ENCODE data around the gene ECM2.

ECM2 gene

DNA sequence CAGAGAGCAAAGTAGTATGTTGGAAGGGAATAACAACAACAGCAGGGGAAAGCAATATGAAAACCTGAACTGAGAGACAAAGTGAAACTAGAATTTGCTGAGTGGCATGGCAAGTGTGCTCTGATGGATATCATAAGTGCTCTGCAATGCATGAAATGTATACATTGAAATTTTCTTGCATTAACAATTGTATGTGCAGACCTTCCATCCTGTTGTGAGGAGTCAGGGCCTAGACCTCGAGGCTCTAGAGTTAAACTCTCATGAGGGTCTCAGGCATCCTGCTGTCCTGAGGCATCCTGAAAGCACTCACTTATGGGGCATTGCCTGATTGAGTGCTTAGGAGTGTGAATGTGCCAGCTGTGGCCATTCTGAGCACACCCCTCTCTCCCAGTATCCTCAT is 1.1 kb downstream of the ECM2 start:
- TF ChIP-seq, protein P1, sequence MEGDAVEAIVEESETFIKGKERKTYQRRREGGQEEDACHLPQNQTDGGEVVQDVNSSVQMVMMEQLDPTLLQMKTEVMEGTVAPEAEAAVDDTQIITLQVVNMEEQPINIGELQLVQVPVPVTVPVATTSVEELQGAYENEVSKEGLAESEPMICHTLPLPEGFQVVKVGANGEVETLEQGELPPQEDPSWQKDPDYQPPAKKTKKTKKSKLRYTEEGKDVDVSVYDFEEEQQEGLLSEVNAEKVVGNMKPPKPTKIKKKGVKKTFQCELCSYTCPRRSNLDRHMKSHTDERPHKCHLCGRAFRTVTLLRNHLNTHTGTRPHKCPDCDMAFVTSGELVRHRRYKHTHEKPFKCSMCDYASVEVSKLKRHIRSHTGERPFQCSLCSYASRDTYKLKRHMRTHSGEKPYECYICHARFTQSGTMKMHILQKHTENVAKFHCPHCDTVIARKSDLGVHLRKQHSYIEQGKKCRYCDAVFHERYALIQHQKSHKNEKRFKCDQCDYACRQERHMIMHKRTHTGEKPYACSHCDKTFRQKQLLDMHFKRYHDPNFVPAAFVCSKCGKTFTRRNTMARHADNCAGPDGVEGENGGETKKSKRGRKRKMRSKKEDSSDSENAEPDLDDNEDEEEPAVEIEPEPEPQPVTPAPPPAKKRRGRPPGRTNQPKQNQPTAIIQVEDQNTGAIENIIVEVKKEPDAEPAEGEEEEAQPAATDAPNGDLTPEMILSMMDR (IDR thresholded peaks at IDR 0.05; ENCODE audit: extremely low read depth, missing control alignments): no peak
- peak; percentile 24 for DNase-seq (ENCODE audit: low spot score)

DNA sequence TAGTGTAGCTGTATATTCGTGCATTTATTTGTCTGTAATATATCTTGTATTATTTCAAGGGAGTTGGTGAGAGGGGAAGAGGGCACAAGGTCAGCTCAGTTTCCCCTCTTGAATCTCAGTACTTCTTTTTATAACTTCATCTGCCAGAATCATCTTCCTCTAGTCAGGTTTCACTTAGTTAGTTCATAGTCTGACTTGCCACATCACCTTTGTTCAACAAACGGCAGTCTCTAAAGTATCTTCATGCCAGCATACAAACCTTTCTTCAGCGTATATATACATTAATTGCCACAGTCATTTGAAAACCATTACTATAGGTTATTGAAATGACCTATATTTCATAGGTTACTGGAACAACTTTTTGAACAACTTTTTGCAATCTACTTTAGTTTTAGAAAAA is 1.6 kb downstream of the ECM2 start:
- DNase-seq (ENCODE audit: low spot score): no peak
- TF ChIP-seq, protein P1 (IDR thresholded peaks at IDR 0.05; ENCODE audit: extremely low read depth, missing control alignments): no peak

DNA sequence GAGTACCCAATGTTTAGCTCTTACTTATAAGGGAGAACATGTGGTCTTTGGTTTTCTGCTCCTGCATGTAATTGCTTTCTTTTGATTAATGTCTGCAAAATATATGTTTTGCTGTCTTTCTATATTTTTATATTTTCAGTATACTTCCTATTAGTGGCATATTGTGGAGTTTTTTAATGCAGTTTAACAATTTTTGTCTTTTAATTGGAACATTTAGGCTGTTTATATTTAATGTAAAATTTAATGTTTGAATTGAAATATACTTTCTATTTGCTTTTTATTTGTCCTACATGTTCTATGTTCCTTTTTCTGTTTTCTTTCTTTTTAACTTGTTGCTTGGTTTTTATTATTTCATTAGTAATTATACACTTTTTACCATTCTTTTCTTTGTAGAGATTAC is 4.9 kb downstream of the ECM2 start:
- DNase-seq (ENCODE audit: low spot score): no peak
- TF ChIP-seq, protein P1 (IDR thresholded peaks at IDR 0.05; ENCODE audit: extremely low read depth, missing control alignments): no peak

DNA sequence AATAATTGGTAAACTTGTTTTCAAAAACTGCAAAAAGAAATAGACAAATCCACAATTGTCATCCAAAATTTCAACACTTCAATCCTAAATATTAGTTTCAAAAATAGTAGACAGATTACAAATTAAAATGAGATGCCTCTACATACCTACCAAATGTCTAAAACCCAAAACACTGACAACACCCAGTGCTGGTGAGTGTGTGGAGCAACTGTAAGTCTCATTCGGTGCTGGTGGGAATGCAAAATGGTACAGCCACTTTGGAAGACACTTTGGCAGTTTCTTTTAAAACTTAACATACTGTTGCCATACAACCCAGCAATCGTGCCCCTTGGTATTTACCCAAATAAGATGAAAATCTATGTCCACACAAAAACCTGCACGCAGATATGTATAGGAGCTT is 6.7 kb downstream of the ECM2 start:
- TF ChIP-seq, protein P1 (IDR thresholded peaks at IDR 0.05; ENCODE audit: extremely low read depth, missing control alignments): no peak
- no peak for DNase-seq (ENCODE audit: low spot score)

DNA sequence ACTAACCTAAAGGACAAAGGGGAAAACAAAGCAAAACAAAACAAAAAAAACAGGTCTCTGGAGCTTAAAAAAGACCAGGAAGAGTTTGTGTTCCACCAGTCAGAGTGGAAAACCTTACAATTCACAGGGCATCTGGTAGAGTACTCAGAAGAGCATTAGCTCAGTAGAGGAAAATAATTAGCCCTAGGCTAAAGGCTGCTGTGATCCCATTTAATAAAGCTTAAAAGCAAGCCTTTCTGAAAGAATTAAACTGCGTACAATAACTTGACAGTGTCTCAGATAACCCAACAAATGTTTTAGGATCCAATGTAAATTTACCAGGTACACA is 7.3 kb downstream of the ECM2 start:
- TF ChIP-seq, protein P1 (IDR thresholded peaks at IDR 0.05; ENCODE audit: extremely low read depth, missing control alignments): no peak
- no peak for DNase-seq (ENCODE audit: low spot score)

DNA sequence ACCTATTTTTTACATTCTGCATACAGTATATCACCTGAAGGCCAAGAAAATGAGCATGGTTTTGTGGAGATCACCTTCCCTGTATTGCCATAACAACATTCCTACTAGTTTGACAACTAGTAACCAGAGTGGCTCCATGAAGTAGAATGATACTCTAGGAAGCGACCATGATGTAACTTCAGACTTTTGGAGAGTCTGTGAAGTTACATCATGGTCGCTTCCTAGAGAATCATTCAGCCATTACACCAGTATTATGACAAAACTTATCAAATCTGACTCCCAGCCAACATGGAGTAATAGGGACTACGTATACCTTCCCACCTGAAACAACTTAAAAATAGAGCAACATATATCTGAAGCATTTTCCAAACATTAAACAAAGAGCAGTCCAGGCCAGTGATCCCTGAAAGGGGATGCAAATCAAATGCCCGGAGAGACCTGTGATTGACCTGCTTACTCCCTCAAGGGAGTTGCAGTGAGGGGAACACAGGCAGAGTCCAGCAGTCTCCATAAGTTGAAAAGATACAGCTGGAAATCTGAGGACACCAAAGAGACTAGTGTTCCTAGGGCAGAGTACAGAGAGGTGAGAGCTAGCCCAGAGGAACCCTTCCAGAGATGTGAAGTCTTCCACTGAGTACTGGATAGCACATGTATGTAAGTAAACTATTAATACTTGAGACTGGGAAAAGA is 7.8 kb downstream of the ECM2 start:
- TF ChIP-seq, protein P1 (IDR thresholded peaks at IDR 0.05; ENCODE audit: extremely low read depth, missing control alignments): no peak
- DNase-seq (ENCODE audit: low spot score): no peak

DNA sequence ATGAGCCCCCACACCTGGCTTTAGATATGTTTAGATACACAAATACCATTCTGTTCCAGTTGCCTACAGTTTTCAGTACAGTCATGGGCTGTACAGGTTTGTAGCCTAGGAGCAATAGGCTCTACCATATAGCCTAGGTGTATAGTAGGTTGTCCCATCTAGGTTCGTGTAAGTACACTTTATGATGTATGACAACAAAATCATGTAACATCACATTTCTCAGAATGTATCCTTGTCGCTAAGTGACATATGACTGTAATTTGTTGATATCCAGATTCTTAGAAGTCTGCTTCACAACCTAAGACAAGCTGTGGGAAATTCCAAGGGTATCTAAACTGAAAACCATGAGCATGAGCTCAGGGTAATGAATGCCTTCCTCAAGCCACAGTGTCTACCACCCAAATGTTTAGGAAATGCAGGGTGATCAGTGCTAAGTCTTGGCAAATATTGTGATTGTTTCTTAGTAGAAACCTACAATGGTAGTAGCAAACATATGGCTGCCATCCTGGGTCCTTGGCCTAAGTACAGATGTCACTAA is 8.4 kb downstream of the ECM2 start:
- no peak for DNase-seq (ENCODE audit: low spot score)

More for the DNA sequence above, 8.4 kb downstream of the ECM2 start:
- TF ChIP-seq, protein P1 (IDR thresholded peaks at IDR 0.05; ENCODE audit: extremely low read depth, missing control alignments): no peak

All from GM20000 (cell line).